PC-3 (cell line): Measurements from ENCODE around the gene RBM47. TPM values are rescaled to one million over a fixed set of nuclear protein-coding genes. Genes with fewer than 3 reads are reported as not detected.

ENCODE experiments used
- ATAC-seq: fragments of 200-7000 bp; cut with Tn5 transposase; 2 replicates; pipeline ENCODE4 v1.9.1; 2020; ENCODE audit warnings: mild to moderate bottlenecking, moderate library complexity
- BruUV-seq: library from RNA; stranded (reverse); fragments of 400-500 nt; replicated peaks from 2 replicates; lab custom pipeline; 2021; lab: Mats Ljungman, UMichigan
- CTCF ChIA-PET: fragments of 300-600 bp; sonication (Branson Sonifier 250); formaldehyde crosslinking; loops from one replicate; lab custom pipeline; 2022; ENCODE audit warnings: antibody characterized with exemption; lab: Charles Lee
- POLR2A ChIA-PET: fragments of 300-600 bp; sonication (Branson Sonifier 250); formaldehyde crosslinking; loops from one replicate; lab custom pipeline; 2022; ENCODE audit warnings: antibody characterized with exemption; ENCODE audit not compliant: unreplicated experiment; lab: Charles Lee
- DNase-seq: peaks from one replicate; pipeline ENCODE4 v3.0.0-alpha.2; 2015
- H2AFZ ChIP-seq: fragments of 300-600 bp; sonication (generic); 2 replicates; pipeline ENCODE4 v1.6.0; 2016; ENCODE audit warnings: antibody characterized with exemption, low read length
- H3F3A ChIP-seq: fragments of 300-600 bp; sonication (generic); one replicate; pipeline ENCODE4 v1.6.0; 2017; ENCODE audit warnings: antibody characterized with exemption, low read length, control low read depth, mild to moderate bottlenecking; ENCODE audit not compliant: unreplicated experiment
- H3K27ac ChIP-seq: fragments of 300-600 bp; sonication (generic); 2 replicates; pipeline ENCODE4 v1.5.1; 2016; ENCODE audit warnings: mild to moderate bottlenecking, low read length
- H3K27me3 ChIP-seq: fragments of 300-600 bp; sonication (generic); 2 replicates; pipeline ENCODE4 v1.6.1; 2016; ENCODE audit warnings: low read length, mixed read lengths
- H3K36me3 ChIP-seq: fragments of 300-600 bp; sonication (generic); 2 replicates; pipeline ENCODE4 v1.6.1; 2016; ENCODE audit warnings: low read depth, mixed run types, low read length, mixed read lengths
- H3K4me1 ChIP-seq: fragments of 300-600 bp; sonication (generic); 2 replicates; pipeline ENCODE4 v1.5.1; 2016; ENCODE audit warnings: low read length; ENCODE audit not compliant: insufficient read depth
- H3K4me2 ChIP-seq: fragments of 300-600 bp; sonication (generic); 2 replicates; pipeline ENCODE4 v1.6.0; 2016; ENCODE audit warnings: low read length
- H3K4me3 ChIP-seq: fragments of 300-600 bp; sonication (generic); 2 replicates; pipeline ENCODE4 v1.5.1; 2016; ENCODE audit warnings: mild to moderate bottlenecking, low read length, mixed read lengths
- H3K79me2 ChIP-seq: fragments of 300-600 bp; sonication (generic); 2 replicates; pipeline ENCODE4 v1.6.1; 2017; ENCODE audit warnings: low read length, mixed read lengths
- H3K9ac ChIP-seq: fragments of 300-600 bp; sonication (generic); 2 replicates; pipeline ENCODE4 v1.6.0; 2016; ENCODE audit warnings: mild to moderate bottlenecking, low read length
- H3K9me2 ChIP-seq: fragments of 300-600 bp; sonication (generic); replicated peaks from 2 replicates; pipeline ENCODE4 v1.6.1; 2016; ENCODE audit warnings: mixed run types, low read length, mixed read lengths
- H3K9me3 ChIP-seq: fragments of 300-600 bp; sonication (generic); 2 replicates; pipeline ENCODE4 v1.6.1; 2016; ENCODE audit warnings: low read length, mixed read lengths
- H4K20me1 ChIP-seq: fragments of 300-600 bp; sonication (generic); 2 replicates; pipeline ENCODE4 v1.6.1; 2016; ENCODE audit warnings: low read length, mixed read lengths
- CTCF ChIP-seq: fragments of 300-600 bp; sonication (generic); conservative IDR thresholded peaks from 2 replicates; pipeline ENCODE4 v1.5.1; 2017; ENCODE audit warnings: antibody characterized with exemption, low read depth, mild to moderate bottlenecking, low read length
- EZH2 ChIP-seq: fragments of 300-600 bp; sonication (generic); IDR thresholded peaks from one replicate; pipeline ENCODE4 v1.6.1; 2017; ENCODE audit warnings: antibody characterized with exemption, mild to moderate bottlenecking, low read length; ENCODE audit not compliant: unreplicated experiment
- EZH2phosphoT487 ChIP-seq: fragments of 300-600 bp; sonication (generic); IDR thresholded peaks from 2 replicates; pipeline ENCODE4 v1.6.1; 2018; ENCODE audit warnings: mild to moderate bottlenecking, antibody characterized with exemption, low read length, borderline replicate concordance
- intact Hi-C: fragments of 100-400 bp; cut with micrococcal nuclease; formaldehyde crosslinking; loops from 2 replicates; pipeline ENCODE4 v1.9.0; 2023
- total RNA-seq: library from RNA; depleted of rRNA; stranded (reverse); fragments of >200 nt; gene quantifications from 2 replicates; pipeline ENCODE4 v1.2.3, GENCODE V29; 2014

Gene RBM47
- total RNA-seq, 1 experiment from 2014 or later = 34.7 TPM

GRCh38 chr4:40482985-40483647, 146.5 kb downstream of the RBM47 start:
- Histone ChIP-seq H3K27ac (no peak overlapping the region), H3K4me2 (no peak overlapping the region), H3K27me3 (no peaks in the 10 kb centered on the region), H3K9ac (no peak overlapping the region), H3K9me3 (no peaks in the 10 kb centered on the region), H3K79me2 (no peaks in the 10 kb centered on the region), H3K4me1 (peaks cover 23% of the 10 kb centered on the region), H3K36me3 (no peaks in the 10 kb centered on the region), H3K4me3 (no peak overlapping the region), H3F3A (no peaks in the 10 kb centered on the region), H2AFZ (no peak overlapping the region), H4K20me1 (no peaks in the 10 kb centered on the region), H3K9me2 (no peaks in the 10 kb centered on the region)
- CTCF ChIA-PET = no interaction called here
- POLR2A ChIA-PET = no interaction called here
- DNase-seq (no peak), ATAC-seq (no peak)
- no TSS peak for BruUV-seq
- intact Hi-C loops = no loop called here
- TF ChIP-seq EZH2 = no peak
- TF ChIP-seq CTCF = no peak

GRCh38 chr4:40481977-40482376, 147.7 kb downstream of the RBM47 start:
- H4K20me1 ChIP-seq = no peaks in the 10 kb centered on the region
- DNase-seq (no peak), ATAC-seq (no peak)
- H3K27me3 ChIP-seq = no peaks in the 10 kb centered on the region
- H3K4me3 ChIP-seq = no peak overlapping the region
- H3K79me2 ChIP-seq = no peaks in the 10 kb centered on the region
- BruUV-seq = no TSS peak
- no peak overlapping the region for H3K27ac ChIP-seq
- H3F3A ChIP-seq = no peaks in the 10 kb centered on the region
- peaks cover 22% of the 10 kb centered on the region for H3K4me1 ChIP-seq
- intact Hi-C loops = no loop called here
- H3K9me3 ChIP-seq = no peaks in the 10 kb centered on the region
- ChIA-PET CTCF (no interaction called here), POLR2A (no interaction called here)
- no peak overlapping the region for H2AFZ ChIP-seq
- TF ChIP-seq EZH2 (no peak), CTCF (no peak), EZH2phosphoT487 (no peak)
- H3K4me2 ChIP-seq = no peak overlapping the region
- H3K9me2 ChIP-seq = no peaks in the 10 kb centered on the region
- no peak overlapping the region for H3K9ac ChIP-seq
- no peaks in the 10 kb centered on the region for H3K36me3 ChIP-seq

- Histone ChIP-seq H3K36me3 (no peaks in the 10 kb centered on the region), H3K4me1 (peaks cover 21% of the 10 kb centered on the region), H3K27me3 (no peaks in the 10 kb centered on the region), H3F3A (no peaks in the 10 kb centered on the region), H3K4me3 (no peak overlapping the region), H3K9ac (no peak overlapping the region), H4K20me1 (no peaks in the 10 kb centered on the region), H3K4me2 (no peak overlapping the region), H3K9me2 (no peaks in the 10 kb centered on the region), H3K27ac (no peak overlapping the region), H3K9me3 (no peaks in the 10 kb centered on the region), H2AFZ (no peak overlapping the region), H3K79me2 (no peaks in the 10 kb centered on the region)
- CTCF ChIA-PET = no interaction called here
- DNase-seq (no peak), ATAC-seq (no peak)
- POLR2A ChIA-PET = no interaction called here
- BruUV-seq = no TSS peak
- intact Hi-C loops = no loop called here
- no peak for TF ChIP-seq EZH2phosphoT487
- TF ChIP-seq EZH2 = no peak
- TF ChIP-seq CTCF = no peak
These were observed 149.4 kb downstream of the RBM47 start for GRCh38 chr4:40480291-40480690.
